Stimulated activated CD4-positive, alpha-beta T cell treated with anti-CD3 and anti-CD28 coated beads, Interleukin-12 subunit alpha, Interleukin-12 subunit beta, amount 100 ng/mL, for 48 hours (primary cell): ENCODE data around the gene DCUN1D3.

ENCODE experiments used
- DNase-seq, 3 donors: peaks; one replicate each; pipeline ENCODE4 v3.0.0-alpha.2; 2020; ENCODE audit warnings: low read depth in 2 of 3, low spot score in 1 of 3

Gene DCUN1D3

DNA sequence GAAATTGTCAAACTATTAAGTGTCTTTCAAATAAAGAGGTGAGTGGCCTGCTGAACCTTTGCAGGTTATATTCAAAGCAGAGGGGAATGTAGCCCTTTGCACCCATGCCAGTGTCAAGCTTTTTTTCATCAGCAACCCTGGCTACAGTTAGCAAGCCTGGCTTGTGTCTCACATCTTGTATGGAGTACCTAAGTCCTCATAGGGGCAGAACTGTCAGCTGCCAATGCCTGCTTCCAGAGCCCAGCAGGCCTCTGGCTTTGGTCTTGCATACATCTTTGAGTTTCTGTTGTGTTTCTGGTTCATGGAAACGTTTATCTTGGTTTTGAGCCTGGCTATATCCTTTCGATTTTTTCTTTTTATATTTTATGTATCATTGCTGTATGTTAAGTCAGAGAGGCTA, 67.1 kb downstream of the DCUN1D3 start:
- DNase-seq, result no peak

DNA sequence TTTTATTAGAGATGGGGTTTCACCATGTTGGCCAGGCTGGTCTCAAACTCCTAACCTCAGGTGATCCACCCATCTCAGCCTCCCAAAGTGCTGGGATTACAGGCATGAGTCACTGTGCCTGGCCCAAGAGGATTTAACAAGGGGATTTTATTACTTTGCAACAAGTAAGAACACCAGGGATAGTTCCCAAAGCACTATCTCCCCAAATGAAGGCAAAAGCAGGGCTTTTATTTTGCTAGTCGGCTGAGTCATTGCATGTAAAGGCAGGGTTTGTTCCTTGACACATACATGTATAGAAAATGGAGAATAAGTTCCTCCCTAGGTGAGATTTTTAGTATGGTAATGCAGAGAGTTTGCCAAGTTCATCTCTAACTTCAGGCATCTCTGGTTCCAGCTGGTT, 69.8 kb downstream of the DCUN1D3 start:
- no peak for DNase-seq

DNA sequence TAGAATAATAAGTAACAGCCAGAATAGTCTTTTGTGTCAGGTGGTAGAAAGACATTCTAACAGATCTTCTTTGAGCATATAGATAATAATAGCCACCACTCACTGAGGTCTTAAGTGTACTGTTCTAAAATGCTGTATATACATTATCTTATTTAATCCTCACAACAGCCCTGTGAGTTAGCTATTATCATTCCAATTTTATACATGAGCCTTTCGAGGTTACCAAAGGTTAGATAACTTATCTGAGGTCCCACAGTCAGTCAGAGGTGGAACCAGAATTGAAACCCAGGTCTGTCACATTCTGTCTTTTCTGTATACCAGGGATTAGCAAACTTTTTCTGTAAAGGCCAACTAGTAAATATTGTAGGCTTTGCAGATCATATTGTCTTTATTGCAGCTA, 70.6 kb downstream of the DCUN1D3 start:
- DNase-seq, result no peak

DNA sequence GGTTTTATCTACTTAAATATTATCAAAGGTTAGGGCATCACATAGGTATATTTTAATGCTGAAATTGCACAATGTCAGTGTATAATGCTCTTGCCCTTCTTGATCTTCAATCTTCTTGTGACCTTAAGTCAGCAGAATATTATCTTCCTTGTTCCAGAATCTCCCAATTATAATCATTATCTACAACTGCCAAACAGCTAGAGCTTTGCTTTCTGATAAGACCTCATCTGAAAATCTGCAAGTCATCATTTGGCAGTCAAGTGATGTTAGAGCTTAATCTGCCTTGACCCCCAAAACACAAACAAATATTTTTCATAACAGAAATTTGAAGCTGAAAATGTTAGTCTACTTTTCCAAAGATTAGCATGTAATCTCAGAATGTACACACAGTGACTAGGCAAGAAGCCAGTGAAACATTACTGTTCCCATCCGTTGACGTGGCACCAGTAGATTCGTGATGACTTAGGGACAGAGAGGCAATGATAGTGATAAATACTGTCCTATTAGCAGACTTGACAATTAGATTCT, 74.1 kb downstream of the DCUN1D3 start:
- DNase-seq, result no peak

DNA sequence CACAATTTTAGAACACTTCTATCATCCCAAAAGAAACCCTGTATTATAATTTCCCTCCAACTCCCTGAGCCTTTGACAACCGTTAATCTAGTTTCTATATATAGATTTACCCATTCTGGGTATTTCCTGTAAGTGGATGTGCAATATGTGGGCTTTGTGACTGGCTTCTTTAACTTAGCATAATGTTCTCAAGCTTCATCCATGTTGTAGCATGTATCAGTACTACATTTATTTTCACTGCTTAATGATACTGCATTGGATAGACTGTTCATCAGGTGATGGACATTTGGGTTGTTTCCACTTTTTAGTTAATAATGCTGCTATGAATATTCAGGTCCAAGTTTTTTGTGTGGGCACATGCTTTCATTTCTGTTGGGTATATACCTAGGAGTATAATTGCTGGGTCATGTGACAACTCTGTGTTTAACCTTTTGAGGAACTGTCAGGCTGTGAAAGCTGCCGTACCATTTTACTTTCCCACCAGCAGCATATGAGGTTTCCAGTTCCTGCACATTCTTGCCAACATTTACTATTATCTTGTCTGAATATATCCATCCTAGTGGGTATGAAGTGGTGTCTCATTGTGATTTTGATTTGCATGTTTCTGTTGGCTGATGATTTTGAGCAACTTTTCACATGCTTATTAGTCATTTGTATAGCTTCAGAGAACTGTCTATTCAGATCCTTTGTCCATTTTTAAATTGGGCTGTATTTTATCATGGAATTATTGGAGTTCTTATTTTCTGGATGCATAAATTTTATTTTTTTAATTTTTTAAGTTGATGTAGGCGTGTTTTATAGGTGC, 77.4 kb downstream of the DCUN1D3 start:
- no peak for DNase-seq

DNA sequence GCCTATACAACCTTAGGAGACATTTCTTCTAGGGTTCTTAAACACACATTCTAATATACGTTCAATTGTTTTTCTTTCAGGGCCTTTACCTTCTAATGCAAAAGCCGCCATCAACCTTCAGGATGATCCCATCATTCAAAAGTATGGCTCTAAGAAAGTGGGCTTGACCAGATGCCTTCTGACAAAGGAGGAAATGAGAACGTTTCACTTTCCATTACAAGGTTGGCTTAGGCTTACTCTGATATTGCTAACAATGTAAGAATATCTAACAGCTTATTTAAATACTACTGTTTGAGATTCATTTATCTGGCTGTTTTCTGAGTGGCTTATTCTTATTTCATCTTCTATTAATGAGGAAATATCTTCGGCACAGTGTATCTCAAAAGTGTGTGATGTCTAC, 78.5 kb downstream of the DCUN1D3 start:
- DNase-seq, result no peak

DNA sequence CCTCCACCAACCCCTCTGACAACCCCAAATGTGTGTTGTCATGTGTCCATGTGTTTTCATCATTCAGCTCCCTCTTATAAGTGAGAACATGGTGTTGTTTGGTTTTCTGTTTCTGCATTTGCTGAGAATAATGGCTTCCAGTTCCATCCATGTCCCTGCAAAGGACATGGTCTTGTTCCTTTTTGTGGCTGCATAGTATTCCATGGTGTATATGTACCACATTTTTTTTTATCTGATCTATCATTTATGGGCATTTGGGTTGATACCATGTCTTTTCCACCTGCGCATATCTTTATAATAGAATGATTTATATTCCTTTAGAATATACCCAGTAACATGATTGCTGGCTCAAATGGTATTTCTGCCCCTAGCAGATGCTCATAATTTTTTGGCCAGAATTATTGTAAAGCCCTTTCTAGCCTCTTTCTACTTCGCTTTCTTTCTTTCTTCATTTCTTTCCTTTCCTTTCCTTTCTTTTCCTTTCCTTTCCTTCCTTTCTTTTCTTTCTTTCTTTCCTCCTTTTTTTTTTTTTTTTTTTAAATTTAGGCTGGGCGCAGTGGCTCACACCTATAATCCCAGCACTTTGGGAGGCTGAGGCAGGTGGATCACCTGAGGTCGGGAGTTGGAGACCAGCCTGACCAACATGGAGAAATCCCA, 81.1 kb downstream of the DCUN1D3 start:
- DNase-seq, result no peak

DNA sequence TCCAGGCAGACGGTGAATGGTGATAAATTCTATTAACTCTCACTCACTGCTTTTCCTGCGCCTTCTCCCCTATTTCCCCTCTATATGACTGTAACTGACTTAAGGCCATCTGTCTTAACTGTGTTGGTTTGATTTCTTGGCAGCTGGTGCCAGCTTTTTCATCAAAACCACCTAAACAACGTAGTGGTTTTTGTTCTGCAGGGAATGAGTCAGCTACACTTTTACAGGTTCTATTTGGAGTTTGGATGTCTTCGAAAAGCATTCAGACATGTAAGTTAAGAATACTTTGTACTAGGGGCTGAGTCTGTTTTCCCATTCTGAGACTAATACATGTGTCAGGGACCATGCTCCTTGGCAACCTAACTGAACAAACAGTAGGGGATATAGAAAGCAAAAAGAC, 85.4 kb downstream of the DCUN1D3 start:
- DNase-seq, result no peak

DNA sequence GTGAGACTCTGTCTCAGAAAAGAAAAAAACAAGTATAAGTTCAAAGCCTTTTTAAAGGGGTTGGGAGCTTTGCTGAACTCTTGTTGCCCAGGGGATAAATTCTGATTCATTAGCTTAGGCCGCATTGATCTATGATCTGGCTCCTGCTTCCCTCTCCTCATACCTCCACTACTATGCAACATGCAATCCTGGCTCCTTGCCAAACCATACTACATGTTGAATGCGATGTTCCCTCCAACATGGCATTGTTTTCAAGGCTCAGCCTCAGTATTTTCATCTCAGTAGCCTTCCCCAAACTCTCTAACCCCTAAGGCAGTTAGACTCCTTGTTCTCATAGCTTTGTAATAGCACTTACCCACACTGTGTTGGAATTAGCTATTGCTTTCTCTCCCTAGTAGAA, 87.6 kb downstream of the DCUN1D3 start:
- DNase-seq, result no peak

DNA sequence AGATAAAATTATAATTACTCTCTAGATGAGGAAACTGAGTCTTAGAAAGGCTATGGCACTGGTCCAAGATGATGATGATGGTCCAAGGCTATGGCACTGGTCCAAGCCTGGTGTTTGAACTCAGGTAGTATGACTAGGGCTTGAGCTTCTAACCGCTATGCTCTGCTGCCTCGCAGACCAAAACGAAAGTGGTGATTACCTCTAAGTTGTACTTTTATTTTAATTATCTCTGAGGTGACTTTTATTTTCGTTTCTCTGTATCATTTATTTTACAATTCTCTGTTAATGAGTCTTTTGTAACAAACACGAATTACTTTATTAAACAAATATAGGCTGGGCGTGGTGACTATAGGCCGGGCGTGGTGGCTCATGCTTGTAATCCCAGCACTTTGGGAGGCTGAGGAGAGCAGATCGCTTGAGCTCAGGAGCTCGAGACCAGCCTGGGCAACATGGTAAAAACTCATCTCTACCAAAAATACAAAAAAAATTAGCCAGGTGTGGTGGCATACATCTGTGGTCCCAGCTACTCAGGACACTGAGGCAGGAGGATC, 88.2 kb downstream of the DCUN1D3 start:
- DNase-seq, result no peak

DNA sequence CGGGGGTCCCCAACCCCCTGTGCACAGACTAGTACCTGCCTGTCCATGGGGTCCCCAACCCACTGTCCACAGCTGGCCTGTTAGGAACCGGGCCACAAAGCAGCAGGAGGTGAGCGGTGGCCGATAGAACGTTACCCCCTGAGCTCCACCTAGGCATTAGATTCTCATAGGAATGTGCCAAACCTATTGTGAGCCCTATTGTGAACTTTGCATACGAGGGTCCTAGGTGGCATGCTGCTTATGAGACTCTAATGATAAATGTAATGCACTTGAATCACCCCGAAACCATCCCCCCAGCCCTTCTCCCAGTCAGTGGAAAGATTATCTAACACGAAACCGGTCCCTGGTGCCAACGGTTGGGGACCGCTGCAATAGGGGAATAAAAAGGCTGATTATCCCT, 92.3 kb downstream of the DCUN1D3 start:
- DNase-seq, result no peak

DNA sequence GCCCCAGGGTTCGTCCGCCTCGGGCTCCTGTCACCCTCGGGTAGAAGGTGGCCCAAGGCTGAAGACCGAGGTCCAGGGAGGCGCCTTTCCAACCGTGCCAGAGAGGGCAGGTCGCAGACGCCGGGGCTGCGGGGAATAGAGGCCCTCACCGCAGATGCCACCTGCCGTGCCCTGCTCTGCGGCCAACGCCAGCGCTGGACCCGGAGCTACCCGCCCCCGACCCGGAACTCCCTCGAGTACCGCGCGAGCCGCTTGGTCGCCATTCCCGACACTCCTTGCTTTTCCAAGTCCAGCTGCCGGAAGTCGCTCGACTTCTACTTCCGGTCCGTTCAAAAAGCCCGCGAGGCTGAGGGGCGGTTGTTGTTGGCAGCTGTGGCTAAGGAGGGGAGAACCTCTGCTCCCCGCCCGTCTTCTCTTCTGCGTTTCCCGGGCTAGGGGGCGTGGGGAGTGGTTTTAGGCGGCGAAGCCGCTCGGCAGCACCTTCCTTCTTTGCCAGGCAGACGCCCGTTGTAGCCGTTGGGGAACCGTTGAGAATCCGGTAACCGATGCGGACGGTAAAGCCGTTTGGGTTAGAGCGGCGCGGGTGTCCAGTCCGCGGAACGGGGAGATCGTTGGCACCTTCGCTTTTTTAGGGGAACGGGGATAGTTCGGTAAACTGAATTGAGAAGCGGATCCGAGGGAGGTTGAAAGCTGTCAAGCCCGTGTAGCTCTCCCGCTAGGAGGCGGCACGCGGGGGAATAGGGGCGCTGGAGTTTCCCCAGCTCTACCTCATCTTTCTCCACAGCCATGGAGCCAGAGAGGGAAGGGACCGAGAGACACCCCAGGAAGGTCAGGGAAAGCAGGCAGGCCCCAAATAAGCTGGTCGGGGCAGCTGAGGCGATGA, 93.7 kb downstream of the DCUN1D3 start, which contains the start of the genes ERI2 and REXO5:
Gene ERI2, minus strand, starts transcription at position 305 of the 883 bp plus-strand sequence. Its CDS starts 42 bp downstream, at position 263.
Gene REXO5, plus strand, starts transcription at position 360 of the 883 bp plus-strand sequence. Its CDS starts 427 bp downstream, at position 787.
- peak; percentile 65 to 81 (median 71) for DNase-seq

DNA sequence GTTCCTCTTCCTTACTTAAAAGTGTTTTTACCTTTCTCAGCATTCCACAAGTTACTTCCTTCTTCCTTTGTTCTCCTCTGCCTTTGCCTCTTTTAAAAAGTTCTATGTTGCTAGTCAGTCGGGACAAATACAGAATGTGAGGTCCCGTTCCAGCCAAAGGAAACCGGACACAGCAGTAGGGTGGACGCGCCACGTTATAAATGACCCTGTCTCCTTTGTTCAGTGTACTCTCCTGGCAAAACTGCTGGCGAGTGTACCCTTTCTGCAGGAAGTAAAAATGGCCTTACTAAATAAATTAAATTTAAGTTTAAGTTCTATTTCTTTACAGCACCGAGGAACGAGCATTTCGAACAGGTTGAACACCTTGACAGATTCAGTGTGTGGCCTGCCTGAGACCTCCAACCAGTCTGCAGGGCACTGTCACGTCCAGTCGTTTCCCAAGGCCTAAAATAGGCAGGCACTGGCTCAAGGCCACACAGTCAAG, 94.4 kb downstream of the DCUN1D3 start:
- DNase-seq, result peak in 1 of 3 donors; percentile 12
